Tibial nerve (tissue), 4 donors: Measurements from ENCODE around the gene ATG9B.

ENCODE experiments used
- CTCF ChIP-seq, 5 experiments: fragments of 200-600 bp in 3 of 5; fragments of 450-650 bp in 2 of 5; sonication (generic) in 3 of 5; IDR thresholded peaks; one replicate each; pipeline ENCODE4 v1.5.1; 2016 to 2019; ENCODE audit warnings: antibody characterized with exemption in 5 of 5, mild to moderate bottlenecking in 3 of 5, moderate library complexity in 2 of 5
- EP300 ChIP-seq, 2 donors: sonication (generic); formaldehyde crosslinking; IDR thresholded peaks; one replicate each; pipeline ENCODE4 v1.6.1; 2017; ENCODE audit warnings: antibody characterized with exemption in 2 of 2, mild to moderate bottlenecking in 1 of 2
- POLR2A ChIP-seq, 2 donors: fragments of 450-650 bp; IDR thresholded peaks; one replicate each; pipeline ENCODE4 v1.6.1; 2017; ENCODE audit warnings: antibody characterized with exemption in 2 of 2, mild to moderate bottlenecking in 2 of 2, moderate library complexity in 2 of 2

GRCh38 chr7:151035902-151036301 lies 11.6 kb upstream of the ATG9B start:
- TF ChIP-seq CTCF (IDR thresholded peaks at IDR 0.05) (no peak), EP300 (IDR thresholded peaks at IDR 0.05) (no peak), POLR2A (IDR thresholded peaks at IDR 0.05) (no peak)
